Stimulated activated CD8-positive, alpha-beta memory T cell treated with anti-CD3 and anti-CD28 coated beads, Interleukin-4, amount 100 ng/mL, for 24 hours (primary cell): ENCODE results near the gene BAIAP2L2.
"Not testable (repeated sequence)": the region's sequence is repeated elsewhere in the genome, so short reads cannot be mapped to it uniquely, and the experiment has no call there.

Experiments used
- DNase-seq: peaks from one replicate; pipeline ENCODE4 v3.0.0-alpha.2; 2020; ENCODE audit warnings: low read depth

BAIAP2L2 gene, protein sequence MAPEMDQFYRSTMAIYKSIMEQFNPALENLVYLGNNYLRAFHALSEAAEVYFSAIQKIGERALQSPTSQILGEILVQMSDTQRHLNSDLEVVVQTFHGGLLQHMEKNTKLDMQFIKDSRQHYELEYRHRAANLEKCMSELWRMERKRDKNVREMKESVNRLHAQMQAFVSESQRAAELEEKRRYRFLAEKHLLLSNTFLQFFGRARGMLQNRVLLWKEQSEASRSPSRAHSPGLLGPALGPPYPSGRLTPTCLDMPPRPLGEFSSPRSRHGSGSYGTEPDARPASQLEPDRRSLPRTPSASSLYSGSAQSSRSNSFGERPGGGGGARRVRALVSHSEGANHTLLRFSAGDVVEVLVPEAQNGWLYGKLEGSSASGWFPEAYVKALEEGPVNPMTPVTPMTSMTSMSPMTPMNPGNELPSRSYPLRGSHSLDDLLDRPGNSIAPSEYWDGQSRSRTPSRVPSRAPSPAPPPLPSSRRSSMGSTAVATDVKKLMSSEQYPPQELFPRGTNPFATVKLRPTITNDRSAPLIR

DNA sequence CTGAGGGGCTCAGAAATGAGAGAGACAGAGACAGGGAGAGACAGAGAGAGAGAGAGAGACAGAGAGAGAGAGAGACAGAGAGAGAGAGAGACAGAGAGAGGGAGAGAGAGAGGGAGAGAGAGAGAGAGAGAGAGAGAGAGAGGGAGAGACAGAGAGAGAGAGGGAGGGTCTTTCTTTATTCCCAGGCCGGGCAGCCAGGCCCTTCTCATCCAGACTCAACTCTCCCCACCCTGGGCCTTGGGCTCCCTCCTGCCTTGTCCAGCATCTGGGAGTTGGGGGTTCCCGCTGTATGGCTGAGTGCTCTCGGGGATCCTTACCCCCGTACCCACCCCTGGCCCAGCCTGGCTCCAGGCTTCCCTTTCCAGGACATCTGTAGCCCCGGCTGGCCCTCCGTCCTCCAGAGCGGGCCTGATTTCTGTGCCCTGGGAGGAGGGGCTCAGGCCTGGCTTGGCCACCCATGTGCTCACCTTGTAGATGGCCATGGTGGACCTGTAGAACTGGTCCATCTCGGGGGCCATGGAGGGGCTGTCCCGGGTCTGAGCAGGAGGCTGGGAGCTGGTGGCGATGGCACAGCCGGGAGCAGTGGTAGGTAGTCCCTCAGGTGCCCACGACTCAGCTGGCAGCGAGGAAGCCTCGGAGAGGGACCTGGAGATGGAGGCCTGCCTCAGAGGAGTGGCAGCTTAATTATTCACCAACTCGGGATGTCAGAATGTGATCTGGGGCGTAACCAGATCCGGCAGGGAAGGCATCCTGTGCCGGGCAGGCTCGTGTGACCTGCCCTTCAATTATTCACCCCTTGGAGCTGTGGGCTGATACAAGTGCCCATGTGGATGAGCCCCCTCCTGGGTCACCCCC is at the start of gene BAIAP2L2:
BAIAP2L2 (minus strand) TSS at position 677 of the 855 bp plus-strand sequence; CDS start at position 518, 159 bp downstream.
- no peak for DNase-seq

DNA sequence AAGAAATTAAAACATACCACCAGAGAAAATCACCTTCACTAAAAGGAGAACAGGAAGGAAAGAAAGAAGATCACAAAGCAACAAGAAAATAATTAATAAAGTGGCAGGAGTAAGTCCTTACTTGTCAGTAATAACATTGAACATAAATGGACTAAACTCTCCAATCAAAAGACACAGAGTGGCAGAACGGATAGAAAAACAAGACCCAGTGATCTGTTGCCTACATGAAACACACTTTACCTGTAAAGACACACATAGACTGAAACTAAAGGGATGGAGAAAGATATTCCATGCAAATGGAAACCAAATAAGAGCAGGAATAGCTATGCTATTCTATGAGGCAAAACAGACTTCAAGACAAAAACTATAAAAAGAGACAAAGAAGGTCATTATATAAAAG is 45.2 kb upstream of the BAIAP2L2 start:
- DNase-seq = no peak

DNA sequence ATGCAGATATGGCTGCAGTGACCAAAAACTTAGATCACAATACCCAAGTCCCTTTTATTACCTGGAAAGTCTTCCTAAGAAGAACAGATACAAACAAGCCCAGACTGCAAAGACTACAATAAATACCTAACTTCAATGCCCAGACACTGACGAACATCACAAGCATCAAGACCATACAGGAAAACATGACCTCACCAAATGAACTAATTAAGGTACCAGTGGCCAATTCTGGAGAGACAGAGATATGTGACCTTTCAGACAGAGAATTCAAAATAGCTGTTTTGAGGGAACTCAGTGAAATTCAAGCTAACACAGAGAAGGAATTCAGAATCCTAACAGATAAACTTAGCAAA is 44.1 kb upstream of the BAIAP2L2 start:
- DNase-seq = not testable (repeated sequence)

DNA sequence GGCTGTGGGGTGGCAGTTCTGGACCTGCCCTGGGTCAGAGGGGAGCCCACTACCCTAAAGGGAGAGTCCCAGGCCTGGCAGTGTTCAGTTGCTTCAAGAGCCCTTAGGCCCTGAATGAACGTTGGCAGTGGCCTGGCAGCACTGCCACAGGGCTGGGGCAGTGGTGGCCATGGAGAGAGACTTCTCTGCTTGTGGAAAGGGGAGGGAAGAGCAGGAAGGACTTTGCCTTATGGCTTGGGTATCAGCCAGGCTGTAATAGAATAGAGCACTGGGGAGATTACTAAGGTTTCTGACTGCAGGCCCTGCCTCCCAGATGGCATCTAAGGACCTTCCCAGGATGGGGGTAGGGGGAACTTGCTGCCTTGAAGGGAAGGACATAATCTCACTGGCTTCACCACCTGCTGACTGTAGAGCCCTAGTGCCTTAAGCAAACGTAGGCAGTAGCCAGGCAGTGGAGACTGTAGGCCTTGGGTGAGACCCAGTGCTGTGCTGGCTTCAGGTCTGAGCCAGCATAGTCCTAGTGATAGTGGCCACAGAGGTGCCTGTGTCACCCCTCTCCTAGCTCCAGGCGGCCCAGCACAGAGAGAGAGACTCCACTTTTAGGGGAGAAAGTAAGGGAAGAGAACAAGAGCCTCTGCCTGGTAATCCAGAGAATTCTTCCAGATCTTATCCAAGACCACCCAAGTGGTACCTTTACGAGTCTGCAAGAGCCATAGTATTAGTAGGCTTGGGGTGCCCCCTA is 43.5 kb upstream of the BAIAP2L2 start:
- no peak for DNase-seq

DNA sequence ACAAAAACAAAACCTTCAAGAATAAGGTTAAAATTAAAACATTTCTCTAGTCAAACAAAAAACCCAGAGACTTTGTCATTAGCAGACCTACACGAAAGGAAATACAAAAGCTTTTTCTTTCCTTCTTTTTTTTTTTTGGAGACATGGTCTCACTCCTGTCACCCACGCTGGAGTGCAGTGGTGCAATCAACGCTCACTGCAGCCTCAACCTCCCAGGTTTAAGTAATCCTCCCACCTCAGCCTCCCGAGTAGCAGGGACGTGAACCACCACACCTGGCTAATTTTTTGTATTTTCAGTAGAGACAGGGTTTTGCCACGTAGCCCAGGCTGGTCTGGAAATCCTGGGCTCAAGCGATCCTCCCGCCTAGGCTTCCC is 40.6 kb upstream of the BAIAP2L2 start:
- no peak for DNase-seq

DNA sequence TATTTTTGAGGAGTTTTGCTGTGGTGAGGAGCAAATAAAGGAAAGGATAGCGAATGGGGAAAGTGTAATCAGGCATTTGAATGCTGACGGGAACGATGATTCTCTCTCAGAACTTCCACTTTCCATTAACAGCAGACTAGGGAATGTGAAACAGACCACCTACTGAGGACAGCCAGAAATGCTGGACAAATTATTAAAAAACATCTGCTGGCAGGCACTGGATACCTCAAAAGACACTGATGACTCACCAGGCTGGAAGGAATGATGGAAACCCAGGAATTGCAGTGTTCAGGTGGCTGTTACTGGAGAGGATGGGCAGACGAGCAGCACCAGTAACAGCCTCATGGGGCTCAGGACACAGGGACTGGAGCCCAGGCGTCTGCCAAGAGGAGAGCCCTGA is 37.8 kb upstream of the BAIAP2L2 start:
- DNase-seq = no peak

DNA sequence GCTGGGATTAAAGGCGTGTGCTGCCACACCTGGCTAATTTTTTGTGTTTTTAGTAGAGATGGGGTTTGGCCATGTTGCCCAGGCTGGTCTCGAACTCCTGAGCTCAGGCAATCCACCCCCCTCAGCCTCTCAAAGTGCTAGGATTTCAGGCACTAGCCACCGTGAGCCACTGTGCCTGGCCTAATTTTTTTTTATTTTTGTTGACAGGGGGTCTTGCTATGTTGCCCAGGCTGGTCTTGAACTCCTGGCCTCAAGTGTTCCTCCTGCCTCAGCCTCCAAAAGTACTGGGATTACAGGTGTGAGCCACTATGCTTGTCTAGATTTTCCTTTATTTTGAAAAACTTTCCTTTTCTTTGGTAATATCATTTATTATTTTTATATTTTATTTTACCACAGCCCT is 35.7 kb upstream of the BAIAP2L2 start:
- DNase-seq = not testable (repeated sequence)

DNA sequence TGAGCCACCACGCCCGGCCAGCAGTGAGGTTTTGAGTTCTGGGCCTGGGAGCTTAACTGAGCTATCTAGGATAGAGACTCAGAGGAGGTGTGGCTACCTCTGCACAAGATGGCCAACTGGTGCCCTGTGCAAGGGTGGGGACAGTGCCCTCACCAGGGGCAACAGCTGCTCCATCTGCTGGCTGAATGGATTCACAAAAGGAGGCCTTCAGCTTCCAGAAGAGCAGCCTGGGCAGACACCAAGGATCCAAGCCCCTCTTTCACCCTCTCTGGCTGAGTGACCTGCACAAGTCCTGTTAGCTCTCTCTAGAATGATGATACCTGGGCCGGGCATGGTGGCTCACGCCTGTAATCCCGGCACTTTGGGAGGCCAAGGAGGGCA is 33.5 kb upstream of the BAIAP2L2 start:
- DNase-seq = no peak

DNA sequence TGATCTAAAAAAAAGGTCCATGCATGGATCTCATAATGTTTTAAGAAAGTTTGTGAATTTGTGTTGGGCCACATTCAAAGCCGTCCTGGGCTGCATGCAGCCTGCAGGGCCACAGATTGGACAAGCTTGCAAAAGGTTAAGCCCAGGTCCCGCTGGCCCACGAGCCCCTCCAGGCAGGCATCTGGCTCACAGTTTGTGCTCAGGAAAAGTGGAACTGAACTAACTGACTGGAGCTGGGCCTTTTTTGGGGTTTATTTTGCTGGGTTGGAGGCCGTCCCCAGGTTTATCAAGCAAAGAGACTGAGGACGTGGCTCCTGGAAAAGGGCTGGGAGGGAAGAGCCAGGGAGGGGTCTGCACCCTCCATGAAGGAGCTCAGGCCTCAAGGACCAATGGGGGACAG is 32.1 kb upstream of the BAIAP2L2 start:
- DNase-seq = no peak

DNA sequence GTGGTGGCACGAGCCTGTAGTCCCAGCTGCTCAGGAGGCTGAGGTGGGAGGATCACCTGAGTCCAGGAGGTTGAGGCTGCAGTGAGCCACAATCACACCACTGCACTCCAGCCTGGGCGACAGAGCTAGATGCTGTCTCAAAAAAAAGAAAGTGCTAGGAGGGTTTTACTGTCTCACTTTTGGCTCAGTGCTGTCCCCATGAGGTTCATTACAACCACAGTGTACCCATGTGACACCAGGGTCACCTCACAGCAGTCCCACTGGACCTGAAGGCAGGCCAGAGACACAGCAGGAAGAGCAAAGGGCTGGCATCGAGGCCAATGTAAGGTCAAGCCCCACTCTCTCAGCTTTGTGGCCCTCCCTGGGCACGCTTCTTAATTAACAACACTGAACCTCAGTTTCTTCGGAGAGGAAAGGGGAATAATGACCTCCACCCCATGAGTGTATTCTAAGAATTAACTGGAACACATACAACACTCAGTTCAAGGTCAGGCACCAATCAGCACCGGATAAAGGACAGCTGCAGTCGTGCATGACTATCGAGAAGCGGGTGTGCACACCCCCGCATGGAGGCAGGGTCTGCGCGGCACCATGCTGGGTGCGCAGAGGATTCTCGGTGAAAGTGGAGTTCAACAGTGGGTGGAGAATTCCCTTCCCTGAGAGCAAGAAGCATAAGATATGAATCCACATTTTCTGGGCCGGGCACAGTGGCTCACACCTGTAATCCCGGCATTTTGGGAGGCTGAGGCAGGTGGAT is 30.9 kb upstream of the BAIAP2L2 start:
- DNase-seq = no peak

DNA sequence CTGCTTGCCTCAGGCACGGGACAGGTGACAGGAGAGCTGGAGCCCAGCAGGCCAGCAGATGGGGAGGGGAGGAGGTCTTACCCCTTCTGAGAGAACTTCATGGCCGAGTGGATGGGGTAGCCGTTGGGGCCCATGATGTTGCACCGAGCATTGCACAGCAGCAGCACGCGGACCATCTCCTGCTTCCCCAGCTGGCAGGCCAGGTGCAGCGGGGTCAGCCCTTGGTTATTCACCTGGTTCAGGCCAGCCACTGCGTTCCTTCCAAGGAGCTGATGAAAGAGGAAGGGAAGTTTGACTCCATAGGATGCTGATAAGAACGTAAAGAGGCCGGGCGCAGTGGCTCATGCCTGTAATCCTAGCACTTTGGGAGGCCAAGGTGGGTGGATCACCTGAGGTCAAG is 29.4 kb upstream of the BAIAP2L2 start:
- no peak for DNase-seq

DNA sequence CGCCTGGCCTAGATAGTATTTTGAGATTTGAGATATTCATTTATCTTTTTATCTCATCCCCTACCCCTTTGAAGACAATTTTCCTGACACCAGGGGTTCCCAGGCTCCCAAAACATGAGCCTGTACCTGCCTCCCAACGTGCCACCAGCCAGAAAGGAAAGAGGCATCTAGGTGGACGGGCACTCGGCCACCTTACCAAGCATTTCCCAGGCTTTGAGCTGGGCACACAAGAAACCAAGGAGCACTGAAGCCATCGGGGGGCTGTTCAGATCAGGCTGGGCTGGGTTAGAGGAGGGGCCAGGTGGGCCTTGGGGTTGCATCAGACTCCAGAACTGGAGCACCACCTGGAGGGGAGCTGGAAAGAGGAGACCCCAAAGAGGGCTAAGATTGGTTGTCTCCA is 28.5 kb upstream of the BAIAP2L2 start:
- no peak for DNase-seq

DNA sequence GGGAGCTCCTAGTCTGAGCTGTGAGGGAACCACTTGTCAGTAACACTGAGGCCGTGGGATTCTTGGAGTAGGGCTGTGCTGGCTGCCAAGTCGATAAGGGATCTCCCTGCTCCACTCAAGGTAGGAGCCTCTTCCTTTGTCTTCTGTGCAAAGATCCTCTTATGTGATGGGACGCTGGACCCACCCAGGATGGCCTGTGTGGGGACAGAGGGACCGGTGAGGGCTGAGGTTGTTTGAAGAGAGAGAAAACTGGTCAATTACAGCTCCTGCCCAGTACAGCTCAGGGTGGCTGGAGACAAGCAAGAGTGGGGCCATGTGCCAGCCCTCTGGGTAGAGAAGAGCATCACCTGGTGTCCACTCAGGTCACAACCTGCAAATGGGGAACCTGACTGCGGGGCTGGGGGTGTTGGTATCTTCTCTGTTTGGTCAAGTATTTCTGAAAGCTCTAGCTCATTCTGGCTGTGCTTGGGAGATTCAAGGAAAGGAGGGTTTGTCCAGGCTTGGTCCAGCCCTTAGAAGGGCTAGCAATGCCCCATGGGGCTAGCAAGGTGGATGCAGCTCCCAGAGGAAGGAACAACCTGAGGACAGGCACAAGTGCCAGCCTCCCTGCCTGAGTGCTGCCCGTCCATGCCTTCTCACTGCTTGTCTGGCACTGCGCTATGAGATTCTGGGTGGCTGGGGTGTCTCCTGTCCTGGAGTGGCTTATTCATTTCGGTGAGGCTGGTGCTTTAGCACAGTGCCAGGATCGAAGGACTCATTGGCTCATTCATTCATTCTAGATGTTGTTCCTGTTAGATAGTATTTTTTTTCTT is 27.6 kb upstream of the BAIAP2L2 start:
- no peak for DNase-seq

DNA sequence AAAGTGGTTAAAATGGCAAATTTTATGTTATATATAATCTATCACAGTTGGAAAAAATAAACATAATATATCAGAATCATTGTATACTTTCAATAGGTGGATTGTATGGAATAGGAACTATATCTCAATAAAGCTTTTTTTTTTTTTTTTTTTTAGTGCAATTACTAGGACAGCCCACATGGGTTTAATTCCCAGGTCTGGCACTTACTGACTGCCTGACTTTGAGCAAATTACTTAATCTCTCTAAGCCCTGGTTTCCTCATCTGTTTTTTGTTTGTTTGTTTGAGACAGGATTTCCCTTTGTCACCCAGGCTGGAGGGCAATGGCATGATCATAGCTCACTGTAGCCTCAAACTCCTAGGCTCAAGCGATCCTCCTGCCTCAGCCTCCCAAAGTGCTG is 26.1 kb upstream of the BAIAP2L2 start:
- DNase-seq = no peak

DNA sequence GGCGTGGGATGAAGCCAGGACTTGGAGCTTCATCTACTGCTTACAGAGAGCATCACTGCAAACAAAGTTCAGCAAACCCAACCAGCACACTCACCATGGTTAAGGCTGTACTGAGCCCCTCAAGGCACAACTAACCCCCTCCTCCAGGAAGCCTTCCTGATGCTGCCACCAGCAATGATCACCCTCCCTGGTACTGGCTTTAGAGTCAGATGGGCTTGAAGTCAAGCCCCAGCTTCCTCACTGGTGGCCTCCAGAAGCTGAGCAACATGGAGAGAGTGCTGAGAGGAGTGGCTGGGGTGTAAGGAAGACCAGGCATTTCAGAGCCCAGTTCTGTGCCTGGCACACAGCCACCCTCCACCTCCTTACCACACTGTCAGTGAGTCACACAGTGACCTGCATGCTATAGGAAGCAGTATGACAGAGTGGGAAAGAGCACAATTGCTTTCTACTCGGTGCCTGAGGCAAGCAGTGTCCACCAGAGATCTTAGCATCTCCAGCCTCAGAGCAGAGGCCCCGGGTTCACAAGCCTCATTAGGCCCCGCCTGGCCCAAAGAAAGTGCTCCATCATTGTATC is 24.7 kb upstream of the BAIAP2L2 start:
- DNase-seq = no peak

DNA sequence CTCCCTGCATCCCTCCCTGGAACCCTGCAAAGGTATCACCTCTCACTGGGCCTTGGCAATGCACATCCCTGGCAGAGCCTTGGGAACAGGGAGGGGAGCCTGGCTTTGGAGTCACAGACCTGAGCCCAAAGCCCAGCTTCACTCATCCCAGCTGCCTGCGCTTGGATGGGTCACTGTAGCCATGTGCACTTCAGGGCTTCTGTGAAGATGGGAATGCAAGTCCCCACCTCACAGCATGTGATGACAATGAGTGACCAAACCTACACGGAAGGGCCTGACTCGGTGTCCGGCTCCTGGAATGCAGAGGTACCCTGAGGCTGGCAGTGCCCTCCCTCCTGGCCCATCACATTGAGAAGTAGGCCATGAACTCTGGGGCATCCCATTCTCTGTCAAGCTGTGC is 22.8 kb upstream of the BAIAP2L2 start:
- DNase-seq = no peak

DNA sequence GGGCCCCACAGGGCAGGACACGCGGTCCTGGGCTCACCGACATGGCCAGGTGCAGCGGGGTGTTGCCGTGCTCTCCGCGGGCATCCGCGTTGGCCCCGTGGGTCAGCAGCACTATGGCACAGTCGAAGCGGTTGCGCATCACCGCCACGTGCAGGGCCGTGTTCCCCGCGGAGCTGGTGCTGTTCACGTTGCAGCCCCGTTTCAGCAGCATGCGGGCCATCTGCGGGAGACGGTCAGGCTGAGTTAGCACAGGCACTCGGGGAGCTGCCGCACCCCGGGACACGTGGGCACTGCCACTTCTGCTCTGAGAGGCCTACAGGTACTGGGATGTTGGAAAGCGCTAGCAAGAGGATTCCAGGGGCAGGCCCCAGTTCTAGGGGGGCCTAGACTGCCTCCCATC is 22.3 kb upstream of the BAIAP2L2 start:
- no peak for DNase-seq

DNA sequence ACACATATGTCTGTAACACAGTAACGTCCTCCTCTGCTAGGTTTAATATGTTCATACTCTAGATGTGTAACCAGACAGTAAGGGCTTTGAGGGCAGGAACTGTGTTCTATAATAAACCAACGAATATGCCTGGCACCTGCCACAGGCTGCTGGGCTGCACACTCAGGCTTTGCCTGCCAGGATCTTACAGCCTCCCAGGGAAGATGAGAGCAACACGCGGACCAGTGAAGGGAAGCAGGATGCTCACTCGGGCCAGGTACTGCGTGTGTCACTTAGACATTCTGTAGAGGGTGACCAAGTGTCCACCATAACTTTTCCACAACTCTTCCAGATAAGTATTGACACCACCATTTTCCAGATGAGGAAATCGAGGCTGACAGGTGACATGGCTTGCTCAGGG is 21.7 kb upstream of the BAIAP2L2 start:
- no peak for DNase-seq

DNA sequence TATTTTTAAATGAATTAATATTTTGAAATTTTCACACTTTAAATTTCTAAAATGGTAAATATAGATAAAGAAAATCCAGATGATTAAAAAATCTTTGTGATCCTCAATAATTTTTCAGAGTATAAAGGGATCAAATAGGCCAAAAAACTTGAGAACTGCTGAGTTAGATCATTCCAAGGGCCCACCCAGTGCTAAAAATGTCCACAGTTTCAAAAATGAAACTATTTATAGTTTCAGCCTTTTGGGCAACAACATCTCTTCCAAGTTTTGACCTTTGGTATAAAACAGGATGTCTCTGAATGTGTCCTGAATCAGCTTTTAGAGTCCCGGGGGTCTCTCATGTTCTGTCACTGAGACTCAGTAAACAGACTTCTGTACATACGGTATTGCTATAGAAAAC is 20.9 kb upstream of the BAIAP2L2 start:
- no peak for DNase-seq

DNA sequence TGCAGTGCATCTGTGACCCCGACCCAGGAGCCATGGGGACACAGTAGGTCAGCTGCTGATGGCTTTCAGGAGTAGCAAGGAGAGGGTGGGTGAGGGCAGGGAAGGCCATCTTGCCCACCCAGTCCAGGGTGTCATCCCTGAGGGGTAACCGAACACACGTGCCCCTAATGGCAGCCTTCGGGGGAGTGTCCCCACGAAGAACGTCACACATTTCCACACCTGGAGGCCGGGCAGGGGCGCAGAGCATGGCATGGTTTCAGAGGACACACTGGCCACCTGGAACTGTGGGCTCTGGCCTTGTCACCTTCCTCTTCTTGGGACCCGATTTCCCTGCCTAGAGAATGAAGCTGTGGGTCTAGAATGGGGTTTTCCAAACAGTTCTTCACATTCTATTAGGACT is 19.4 kb upstream of the BAIAP2L2 start:
- no peak for DNase-seq

DNA sequence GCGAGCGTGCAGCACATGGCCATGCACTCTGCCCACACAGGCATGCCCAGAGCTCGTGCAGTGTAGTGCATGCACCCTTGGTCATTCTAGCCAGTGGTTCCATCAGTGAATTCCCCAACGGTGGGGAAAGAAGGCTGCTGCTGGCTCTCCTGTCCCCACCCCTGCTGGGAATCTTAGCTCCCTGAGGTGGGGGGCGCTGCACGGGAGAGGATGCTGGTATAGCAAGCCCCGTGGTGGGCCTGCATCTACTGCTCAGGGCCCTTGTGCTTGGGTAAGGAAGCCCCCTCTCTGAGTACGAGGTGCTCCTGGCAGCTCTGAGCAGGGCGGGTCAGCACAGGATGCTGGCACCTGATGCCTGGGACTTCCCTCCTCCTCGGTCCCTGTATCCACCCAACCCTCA is 18.5 kb upstream of the BAIAP2L2 start:
- DNase-seq = no peak
